HuH-7.5 (cell line): ENCODE results near the gene OLFML2A.

Source experiments
- DNase-seq: peaks from one replicate; pipeline ENCODE4 v3.0.0; 2011; ENCODE audit warnings: low spot score

The OLFML2A gene

DNA sequence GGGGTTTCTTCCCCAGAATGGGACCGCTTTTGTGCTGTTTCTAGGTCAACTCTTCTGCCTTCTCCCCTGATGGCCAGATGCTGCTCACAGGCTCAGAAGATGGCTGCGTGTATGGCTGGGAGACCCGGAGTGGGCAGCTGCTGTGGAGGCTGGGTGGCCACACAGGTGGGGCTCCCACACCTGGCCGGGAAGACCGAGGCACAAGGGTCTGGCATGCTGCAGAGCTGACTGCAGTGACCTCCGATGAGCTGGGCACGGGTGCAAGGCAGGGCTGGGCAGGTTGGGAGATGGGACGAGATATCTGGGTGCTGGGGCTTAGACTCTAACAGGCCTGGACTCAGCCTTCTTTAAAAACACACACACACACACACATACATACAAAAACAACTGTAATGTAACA lies 77.2 kb downstream of the OLFML2A start:
- no peak for DNase-seq

GRCh38 chr9:124854822-124855221 lies 77.9 kb downstream of the OLFML2A start:
- DNase-seq: no peak

- no peak for DNase-seq
Observed at GRCh38 chr9:124855566-124855943, 78.6 kb downstream of the OLFML2A start.

DNA sequence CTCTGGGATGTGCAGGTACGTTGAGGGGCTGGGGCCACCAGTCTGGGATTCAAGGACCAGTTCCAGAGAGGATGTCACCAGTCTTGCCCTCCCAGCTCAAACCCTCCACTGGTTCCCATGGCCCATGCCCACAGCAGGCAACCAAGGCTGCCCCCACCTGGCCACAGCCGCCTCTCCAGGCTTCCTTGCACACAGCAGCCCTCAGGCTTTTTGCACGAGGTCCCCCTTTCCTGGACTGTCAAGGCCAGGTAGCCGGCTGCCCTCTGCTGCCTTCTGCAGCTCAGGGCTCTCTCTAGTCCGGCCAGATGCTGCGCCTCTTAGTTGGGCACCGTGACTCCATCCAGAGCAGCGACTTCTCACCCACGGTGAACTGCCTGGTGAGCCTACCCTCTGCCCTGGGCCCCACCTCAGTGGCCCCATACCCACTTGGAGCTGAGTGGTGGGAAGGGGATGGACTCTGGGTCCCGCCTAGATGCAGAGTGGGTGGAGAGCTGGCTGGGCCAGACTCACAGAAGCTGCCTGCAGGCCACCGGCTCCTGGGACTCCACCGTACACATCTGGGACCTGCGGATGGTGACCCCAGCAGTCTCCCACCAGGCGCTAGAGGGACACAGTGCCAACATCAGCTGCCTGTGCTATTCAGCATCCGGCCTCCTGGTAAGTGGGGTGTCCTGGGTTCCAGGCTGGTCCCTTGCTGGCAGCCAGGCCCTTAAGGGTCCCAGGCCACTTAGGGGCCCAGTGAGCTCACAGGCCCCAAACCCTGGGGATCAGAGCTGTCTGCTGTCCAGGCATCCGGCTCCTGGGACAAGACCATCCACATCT lies 79.2 kb downstream of the OLFML2A start:
- DNase-seq: no peak

- DNase-seq: no peak
Observed at GRCh38 chr9:124857533-124858162, 80.7 kb downstream of the OLFML2A start.

DNA sequence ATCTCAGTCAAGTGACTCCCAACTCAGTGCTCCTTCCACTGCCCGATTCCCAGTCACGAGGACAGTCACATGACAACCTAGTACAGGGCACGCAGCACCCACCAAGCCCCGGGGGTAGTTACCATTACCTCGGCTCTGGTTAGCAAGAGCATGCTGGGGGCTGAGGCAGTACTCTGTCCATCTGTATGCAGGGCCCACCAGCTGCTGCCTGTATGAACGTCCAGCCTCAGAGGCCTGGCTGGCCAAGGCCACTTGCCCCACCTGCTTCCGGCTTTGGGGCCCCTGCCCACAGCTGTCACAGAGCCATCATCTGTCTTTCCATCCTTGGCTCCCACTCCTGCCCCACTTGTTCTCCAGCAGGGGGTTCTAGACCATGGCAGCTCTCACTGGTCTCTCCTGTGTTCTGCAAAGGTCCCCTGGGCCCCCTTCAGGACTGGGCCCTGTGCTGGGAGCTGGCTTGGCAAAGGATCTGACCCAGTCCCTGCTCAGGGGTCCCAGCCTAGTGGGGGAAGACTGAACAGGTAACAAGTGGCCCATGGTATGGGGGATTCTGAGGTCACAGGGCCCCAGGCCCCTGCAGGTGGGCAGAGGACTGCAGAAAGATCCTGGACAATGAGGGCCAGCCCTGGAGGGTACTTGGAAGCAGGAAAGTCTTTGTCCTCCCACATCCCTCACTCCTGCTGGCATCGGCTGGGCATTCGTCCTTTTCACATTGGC lies 81.6 kb downstream of the OLFML2A start:
- no peak for DNase-seq

GRCh38 chr9:124859803-124860581 lies 83.1 kb downstream of the OLFML2A start:
- DNase-seq: no peak

DNA sequence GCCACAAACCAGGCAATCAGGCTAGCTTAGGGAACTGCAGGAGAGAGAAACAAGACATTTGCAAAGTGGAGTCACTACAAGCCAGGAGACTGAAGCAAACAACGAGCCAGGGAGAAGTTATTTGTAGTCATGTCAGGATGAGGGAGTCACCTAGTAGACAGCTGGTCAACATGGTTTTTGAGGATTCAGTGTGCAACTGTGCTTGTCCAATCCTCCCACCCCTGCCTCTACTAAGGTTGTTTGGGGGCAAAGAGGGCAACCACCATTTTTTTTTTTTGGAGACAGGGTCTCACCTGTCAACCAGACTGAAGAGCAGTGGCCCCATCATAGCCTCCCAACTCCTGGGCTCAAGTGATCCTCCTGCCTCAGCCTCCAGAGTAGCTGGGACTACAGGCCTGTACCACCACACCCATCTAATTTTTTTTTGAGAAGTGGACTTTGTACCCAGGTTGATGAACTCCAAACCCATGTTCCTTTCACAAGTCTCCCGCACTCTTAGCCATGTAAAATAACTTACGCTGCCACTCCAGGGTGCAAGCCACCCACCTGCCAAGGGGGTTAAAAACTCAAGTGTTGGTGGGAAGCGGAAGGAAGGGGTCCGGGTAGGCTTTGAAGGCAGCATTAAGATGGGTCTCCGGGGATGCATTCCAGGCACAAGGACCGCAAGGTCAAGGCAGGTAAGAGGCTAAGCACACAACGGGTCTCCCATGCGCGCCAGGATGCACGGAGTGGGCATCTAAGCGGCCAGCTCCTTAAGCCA lies 83.8 kb downstream of the OLFML2A start:
- DNase-seq: no peak

DNA sequence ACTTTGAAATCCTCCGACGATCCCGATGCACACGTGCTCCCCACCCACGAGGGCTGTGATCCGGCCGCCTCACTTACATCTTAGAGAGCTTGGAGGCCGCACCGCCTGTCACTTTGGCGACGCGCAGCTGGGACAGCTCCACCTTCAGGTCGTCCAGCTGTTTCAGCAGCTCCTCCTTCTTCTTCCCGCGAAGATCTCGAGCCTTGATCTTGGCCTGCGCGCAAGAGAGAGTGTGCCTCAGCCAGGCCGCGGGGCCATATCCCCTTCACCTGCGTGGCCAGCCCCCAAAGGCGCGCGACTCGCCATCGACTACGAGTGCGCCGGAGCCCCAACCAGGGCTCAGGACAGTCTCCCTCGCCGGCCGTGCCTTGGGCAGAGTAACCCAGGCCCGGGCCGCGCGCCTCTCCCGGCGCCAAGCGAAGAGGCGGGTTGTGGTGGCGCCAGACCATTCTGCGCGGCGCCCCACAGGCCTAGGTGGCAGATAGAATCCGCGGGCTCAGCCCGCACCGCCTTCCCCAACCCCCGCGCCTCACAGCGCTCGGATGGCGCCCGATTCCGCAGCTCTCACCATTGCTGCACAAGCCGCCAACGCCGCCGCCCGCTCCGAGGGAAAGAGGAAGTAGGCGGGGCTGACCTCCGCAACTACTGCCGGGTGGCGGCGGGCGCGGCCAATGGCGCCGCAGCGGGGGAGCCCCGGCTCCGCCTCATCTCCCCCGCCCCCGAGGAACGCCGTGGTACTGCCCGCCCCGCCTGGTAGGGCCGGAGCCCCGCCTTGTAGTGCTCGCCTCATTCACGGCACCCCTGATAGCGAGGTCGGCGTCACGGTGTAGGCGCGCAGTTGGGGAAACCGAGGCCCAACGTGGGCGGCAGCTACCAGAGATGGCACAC lies 84.7 kb downstream of the OLFML2A start, which contains the start of the genes ARPC5L and RPL35:
Gene ARPC5L, plus strand, starts transcription at position 789 of the 888 bp plus-strand sequence. CDS start 7,161 bp downstream, outside the sequence.
Gene RPL35, minus strand, starts transcription at position 616 of the 888 bp plus-strand sequence. Its CDS starts 45 bp downstream, at position 571.
- DNase-seq: peak; percentile 97

- DNase-seq: no peak
Observed at GRCh38 chr9:124863371-124863871, 86.5 kb downstream of the OLFML2A start.
